WTC11 (cell line): ENCODE measurements around the gene RASL10A.

ENCODE experiments used
- AFF4 ChIP-seq: sonication (generic); formaldehyde crosslinking; IDR thresholded peaks from 2 replicates; pipeline ENCODE4 v1.8.1; 2023; ENCODE audit warnings: mild to moderate bottlenecking, missing genetic modification reagents, borderline replicate concordance
- CTCF ChIP-seq: fragments of 200-600 bp; IDR thresholded peaks from 2 replicates; pipeline ENCODE4 v1.8.0; 2022; ENCODE audit warnings: antibody characterized with exemption
- E2F5 ChIP-seq: sonication (generic); formaldehyde crosslinking; IDR thresholded peaks from 2 replicates; pipeline ENCODE4 v1.8.1; 2022; ENCODE audit warnings: mild to moderate bottlenecking, moderate library complexity, missing genetic modification reagents
- IRF2 ChIP-seq: sonication (generic); formaldehyde crosslinking; IDR thresholded peaks from 2 replicates; pipeline ENCODE4 v1.8.0; 2022; ENCODE audit warnings: low read depth, missing genetic modification reagents, borderline replicate concordance
- JUN ChIP-seq: sonication (generic); formaldehyde crosslinking; IDR thresholded peaks from 2 replicates; pipeline ENCODE4 v1.8.0; 2023; ENCODE audit warnings: mild to moderate bottlenecking, missing genetic modification reagents
- MXD4 ChIP-seq: fragments of 250-450 bp; sonication (Bioruptor Pico); IDR thresholded peaks from 2 replicates; pipeline ENCODE4 v1.8.0; 2021; ENCODE audit warnings: mild to moderate bottlenecking, moderate library complexity, borderline replicate concordance
- NFE2L1 ChIP-seq: sonication (generic); formaldehyde crosslinking; IDR thresholded peaks from 2 replicates; pipeline ENCODE4 v1.8.1; 2023; ENCODE audit warnings: missing genetic modification reagents
- NR2C2 ChIP-seq: sonication (generic); formaldehyde crosslinking; IDR thresholded peaks from 2 replicates; pipeline ENCODE4 v1.8.0; 2022; ENCODE audit warnings: mild to moderate bottlenecking, missing genetic modification reagents
- NR3C1 ChIP-seq: sonication (generic); formaldehyde crosslinking; conservative IDR thresholded peaks from 2 replicates; pipeline ENCODE4 v1.8.1; 2023; ENCODE audit warnings: low read depth, mild to moderate bottlenecking, missing genetic modification reagents
- USF1 ChIP-seq: sonication (generic); formaldehyde crosslinking; IDR thresholded peaks from 2 replicates; pipeline ENCODE4 v1.8.0; 2022; ENCODE audit warnings: mild to moderate bottlenecking, missing genetic modification reagents
- USF2 ChIP-seq: sonication (generic); formaldehyde crosslinking; IDR thresholded peaks from 2 replicates; pipeline ENCODE4 v1.8.1; 2023; ENCODE audit warnings: mild to moderate bottlenecking, missing genetic modification reagents, moderate library complexity

GRCh38 chr22:29309332-29310064 is 6.0 kb downstream of the RASL10A start:
- TF ChIP-seq AFF4 = no peak
- no peak for TF ChIP-seq CTCF
- no peak for TF ChIP-seq E2F5 (CRISPR knock-in tag)
- no peak for TF ChIP-seq USF2 (CRISPR knock-in tag)
- no peak for TF ChIP-seq IRF2
- TF ChIP-seq USF1 (CRISPR knock-in tag) = no peak
- no peak for TF ChIP-seq NR2C2 (CRISPR knock-in tag)
- TF ChIP-seq MXD4 (CRISPR knock-in tag) = no peak
- no peak for TF ChIP-seq NR3C1 (CRISPR knock-in tag)
- TF ChIP-seq NFE2L1 (CRISPR knock-in tag) = no peak
- TF ChIP-seq JUN (CRISPR knock-in tag) = no peak
